Mesodermal cell (in vitro differentiated cells): ENCODE data around the gene SPR.

Experiments
- H3K27ac ChIP-seq: 2 replicates; pipeline ENCODE4 v1.7.0; 2013; ENCODE audit warnings: mild to moderate bottlenecking, low read depth, low read length, moderate library complexity; ENCODE audit not compliant: severe bottlenecking
- H3K36me3 ChIP-seq: 2 replicates; pipeline ENCODE4 v1.7.1; 2013; ENCODE audit warnings: mild to moderate bottlenecking, low read length, moderate library complexity; ENCODE audit not compliant: control insufficient read depth, insufficient read depth
- H3K4me1 ChIP-seq: one replicate; pipeline ENCODE4 v1.7.1; 2013; ENCODE audit warnings: mild to moderate bottlenecking, low read length; ENCODE audit not compliant: insufficient read depth, control insufficient read depth, poor library complexity, severe bottlenecking
- H3K4me3 ChIP-seq: 2 replicates; pipeline ENCODE4 v1.7.0; 2013; ENCODE audit warnings: low read length, control low read depth, mild to moderate bottlenecking; ENCODE audit not compliant: insufficient read depth, poor library complexity, severe bottlenecking; ENCODE audit errors: extremely low read depth
- H3K9me3 ChIP-seq: 2 replicates; pipeline ENCODE4 v1.7.1; 2013; ENCODE audit warnings: mild to moderate bottlenecking, low read length, moderate library complexity; ENCODE audit not compliant: control insufficient read depth
- WGBS, 2 experiments: methylation state at CpG; one replicate each; pipeline ENCODE4 v1.1.5; 2013; ENCODE audit warnings: missing lambda C conversion rate in 2 of 2; ENCODE audit not compliant: insufficient coverage in 2 of 2; 5-methylcytosine and 5-hydroxymethylcytosine counted together

The SPR gene

GRCh38 chr2:72925328-72925943 lies 38.2 kb downstream of the SPR start:
- no peaks in the 10 kb centered on the region for H3K36me3 ChIP-seq
- no peak overlapping the region for H3K4me3 ChIP-seq
- no peaks in the 10 kb centered on the region for H3K9me3 ChIP-seq
- H3K27ac ChIP-seq: no peak overlapping the region
- 8 to 15% methylated on average over 6 to 23 of the region's 26 CpGs for WGBS, 2 experiments
- peaks cover 7% of the 10 kb centered on the region for H3K4me1 ChIP-seq

- Histone ChIP-seq H3K4me3 (no peak overlapping the region), H3K36me3 (no peaks in the 10 kb centered on the region), H3K4me1 (no peaks in the 10 kb centered on the region), H3K9me3 (no peaks in the 10 kb centered on the region), H3K27ac (no peak overlapping the region)
- WGBS, 2 experiments: 20 to 27% methylated on average over 2 to 3 of the region's 4 CpGs
Measured at GRCh38 chr2:72926368-72926767, 39.2 kb downstream of the SPR start.

GRCh38 chr2:72926811-72927465 lies 39.7 kb downstream of the SPR start:
- H3K36me3 ChIP-seq: no peaks in the 10 kb centered on the region
- H3K27ac ChIP-seq: no peak overlapping the region
- 66 to 71% methylated on average over 3 to 5 of the region's 6 CpGs for WGBS, 2 experiments
- H3K4me1 ChIP-seq: no peaks in the 10 kb centered on the region
- H3K9me3 ChIP-seq: no peaks in the 10 kb centered on the region
- no peak overlapping the region for H3K4me3 ChIP-seq

GRCh38 chr2:72927619-72928550 lies 40.7 kb downstream of the SPR start:
- Histone ChIP-seq H3K27ac (no peak overlapping the region), H3K36me3 (no peaks in the 10 kb centered on the region), H3K4me1 (no peaks in the 10 kb centered on the region), H3K9me3 (no peaks in the 10 kb centered on the region), H3K4me3 (no peak overlapping the region)
- 78 to 79% methylated on average over 4 to 7 of the region's 8 CpGs for WGBS, 2 experiments

GRCh38 chr2:72929010-72929409 lies 41.8 kb downstream of the SPR start:
- no peaks in the 10 kb centered on the region for H3K36me3 ChIP-seq
- 100% methylated on average over 1 of the region's 1 CpG; no CpG with 5 or more reads in 1 of the 2 experiments for WGBS, 2 experiments
- no peaks in the 10 kb centered on the region for H3K9me3 ChIP-seq
- H3K4me3 ChIP-seq: no peak overlapping the region
- no peak overlapping the region for H3K27ac ChIP-seq
- no peaks in the 10 kb centered on the region for H3K4me1 ChIP-seq

GRCh38 chr2:72931280-72931910 lies 44.2 kb downstream of the SPR start:
- no peak overlapping the region for H3K27ac ChIP-seq
- H3K36me3 ChIP-seq: no peaks in the 10 kb centered on the region
- no peaks in the 10 kb centered on the region for H3K9me3 ChIP-seq
- no peaks in the 10 kb centered on the region for H3K4me1 ChIP-seq
- WGBS, 2 experiments: 88 to 90% methylated on average over 14 of the region's 14 CpGs
- no peak overlapping the region for H3K4me3 ChIP-seq

GRCh38 chr2:72932045-72932740 lies 45.0 kb downstream of the SPR start:
- H3K4me1 ChIP-seq: no peaks in the 10 kb centered on the region
- H3K9me3 ChIP-seq: no peaks in the 10 kb centered on the region
- 84 to 88% methylated on average over 5 of the region's 5 CpGs for WGBS, 2 experiments
- H3K27ac ChIP-seq: no peak overlapping the region
- H3K36me3 ChIP-seq: no peaks in the 10 kb centered on the region
- no peak overlapping the region for H3K4me3 ChIP-seq

GRCh38 chr2:72932805-72933204 lies 45.6 kb downstream of the SPR start:
- no peaks in the 10 kb centered on the region for H3K36me3 ChIP-seq
- no peak overlapping the region for H3K27ac ChIP-seq
- H3K9me3 ChIP-seq: no peaks in the 10 kb centered on the region
- WGBS, 2 experiments: 90 to 100% methylated on average over 2 of the region's 4 CpGs
- H3K4me1 ChIP-seq: no peaks in the 10 kb centered on the region
- no peak overlapping the region for H3K4me3 ChIP-seq

GRCh38 chr2:72933207-72933606 lies 46.0 kb downstream of the SPR start:
- H3K4me1 ChIP-seq: no peaks in the 10 kb centered on the region
- 92 to 96% methylated on average over 2 to 3 of the region's 5 CpGs for WGBS, 2 experiments
- no peaks in the 10 kb centered on the region for H3K36me3 ChIP-seq
- no peak overlapping the region for H3K4me3 ChIP-seq
- H3K27ac ChIP-seq: no peak overlapping the region
- no peaks in the 10 kb centered on the region for H3K9me3 ChIP-seq

- H3K4me1 ChIP-seq: no peaks in the 10 kb centered on the region
- H3K4me3 ChIP-seq: no peak overlapping the region
- no peaks in the 10 kb centered on the region for H3K36me3 ChIP-seq
- no peaks in the 10 kb centered on the region for H3K9me3 ChIP-seq
- 94% methylated on average over 11 of the region's 12 CpGs for WGBS, 2 experiments
- H3K27ac ChIP-seq: no peak overlapping the region
Measured at GRCh38 chr2:72933646-72934151, 46.5 kb downstream of the SPR start.
